ENCODE results near the gene EEIG2.
"Not testable (repeated sequence)": the region's sequence is repeated elsewhere in the genome, so short reads cannot be mapped to it uniquely, and the experiment has no call there.

The EEIG2 gene

DNA sequence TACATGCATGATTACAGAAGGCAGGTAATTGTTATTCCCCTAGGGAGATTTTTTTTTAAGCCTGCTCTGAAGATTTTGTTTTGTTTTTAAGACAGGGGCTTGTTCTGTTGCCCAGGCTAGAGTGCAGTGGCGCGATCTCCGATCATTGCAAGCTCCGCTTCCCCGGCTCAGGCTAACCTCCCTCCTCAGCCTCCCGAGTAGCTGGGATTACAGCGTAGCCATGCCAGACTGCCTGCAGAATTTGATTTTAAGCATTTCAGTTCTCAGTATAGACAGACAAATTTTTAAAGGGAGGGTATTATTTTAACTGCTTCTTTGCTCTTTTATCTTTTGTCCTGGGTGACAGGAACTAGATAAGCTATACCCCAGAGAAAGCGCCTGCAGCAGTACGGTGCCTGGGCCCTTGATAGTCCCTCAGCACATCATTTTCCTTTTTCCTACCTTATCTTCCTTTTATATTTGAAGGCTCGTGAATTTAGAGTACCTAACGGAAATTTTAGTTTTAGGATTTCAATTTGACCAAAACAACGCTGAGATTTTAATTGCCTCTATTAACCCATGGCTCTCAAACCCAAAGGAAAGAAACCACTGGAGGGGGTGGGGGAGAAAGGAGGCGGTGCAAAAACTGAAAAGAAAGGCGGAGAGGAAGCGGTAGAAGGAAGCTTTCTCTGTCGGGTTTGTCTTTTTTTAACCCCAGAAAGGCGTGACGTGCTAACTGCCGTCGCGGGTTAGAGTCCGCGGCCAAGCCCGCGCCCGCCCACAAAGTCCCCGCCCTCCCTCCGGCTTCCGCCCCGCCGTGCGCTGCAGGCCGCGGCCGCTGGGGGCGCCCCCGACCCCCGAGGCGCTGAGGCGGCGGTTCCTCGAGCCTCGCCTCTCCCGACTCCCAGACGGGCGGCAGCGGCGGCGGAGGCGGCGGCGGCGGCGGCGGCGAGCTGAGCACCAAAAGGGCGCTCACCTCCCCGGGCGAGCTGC, at the start of gene EEIG2:
EEIG2 (plus strand) TSS at position 886 of the 972 bp plus-strand sequence. CDS start 329 bp downstream, outside the sequence.
- Histone ChIP-seq H3K4me1 (peaks cover 0 to 30% (median 15%) of the 10 kb centered on the region in 4 donors), H3K9me3 (no peaks in the 10 kb centered on the region), H3K27ac (peak within 1 kb of the TSS; percentile 69 to 71), H3K36me3 (no peaks in the 10 kb centered on the region), H3K27me3 (no peaks in the 10 kb centered on the region), H3K4me3 (peak within 1 kb of the TSS; percentile 60 to 74)
- TF ChIP-seq, protein P1, sequence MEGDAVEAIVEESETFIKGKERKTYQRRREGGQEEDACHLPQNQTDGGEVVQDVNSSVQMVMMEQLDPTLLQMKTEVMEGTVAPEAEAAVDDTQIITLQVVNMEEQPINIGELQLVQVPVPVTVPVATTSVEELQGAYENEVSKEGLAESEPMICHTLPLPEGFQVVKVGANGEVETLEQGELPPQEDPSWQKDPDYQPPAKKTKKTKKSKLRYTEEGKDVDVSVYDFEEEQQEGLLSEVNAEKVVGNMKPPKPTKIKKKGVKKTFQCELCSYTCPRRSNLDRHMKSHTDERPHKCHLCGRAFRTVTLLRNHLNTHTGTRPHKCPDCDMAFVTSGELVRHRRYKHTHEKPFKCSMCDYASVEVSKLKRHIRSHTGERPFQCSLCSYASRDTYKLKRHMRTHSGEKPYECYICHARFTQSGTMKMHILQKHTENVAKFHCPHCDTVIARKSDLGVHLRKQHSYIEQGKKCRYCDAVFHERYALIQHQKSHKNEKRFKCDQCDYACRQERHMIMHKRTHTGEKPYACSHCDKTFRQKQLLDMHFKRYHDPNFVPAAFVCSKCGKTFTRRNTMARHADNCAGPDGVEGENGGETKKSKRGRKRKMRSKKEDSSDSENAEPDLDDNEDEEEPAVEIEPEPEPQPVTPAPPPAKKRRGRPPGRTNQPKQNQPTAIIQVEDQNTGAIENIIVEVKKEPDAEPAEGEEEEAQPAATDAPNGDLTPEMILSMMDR (IDR thresholded peaks at IDR 0.05): peak; percentile 75 to 90
- DNase-seq: peak; percentile 74 to 92
- intact Hi-C loops (cut with DNase I; ENCODE audit: low total_unique reads): no loop called here

DNA sequence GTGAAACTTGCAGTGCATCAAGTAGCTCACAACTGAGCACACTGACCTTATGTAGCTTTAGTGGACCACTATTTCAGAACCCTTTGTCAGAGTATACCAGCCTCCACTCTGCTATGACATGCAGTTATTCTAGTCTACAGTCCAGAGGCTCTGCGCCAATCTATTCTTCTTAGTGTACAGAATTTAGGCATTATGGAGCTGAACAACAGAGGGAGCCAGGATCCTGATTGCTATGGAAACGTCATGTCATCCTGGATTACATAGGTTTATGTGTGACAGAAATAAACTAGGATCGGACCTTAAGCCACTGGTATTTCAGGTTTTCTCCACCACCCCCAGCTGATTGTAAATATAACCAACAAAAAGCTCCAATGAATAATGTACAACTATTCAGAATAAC, 48.1 kb upstream of the EEIG2 start:
- intact Hi-C loops (cut with DNase I; ENCODE audit: low total_unique reads): loop anchor here (2.0 kb wide), 1 partner anchor 127 kb away; no protein-coding TSS in a partner anchor
- DNase-seq: no peak
- no peak overlapping the region for H3K27ac ChIP-seq
- H3K4me3 ChIP-seq: no peak overlapping the region
- TF ChIP-seq, protein P1 (IDR thresholded peaks at IDR 0.05): no peak
- H3K9me3 ChIP-seq: no peaks in the 10 kb centered on the region
- H3K36me3 ChIP-seq: no peaks in the 10 kb centered on the region
- no peaks in the 10 kb centered on the region for H3K27me3 ChIP-seq
- no peaks in the 10 kb centered on the region for H3K4me1 ChIP-seq

GRCh38 chr1:108512239-108513043, 47.5 kb upstream of the EEIG2 start:
- Histone ChIP-seq H3K27ac (no peak overlapping the region), H3K36me3 (no peaks in the 10 kb centered on the region), H3K4me3 (no peak overlapping the region), H3K27me3 (no peaks in the 10 kb centered on the region), H3K9me3 (no peaks in the 10 kb centered on the region), H3K4me1 (no peaks in the 10 kb centered on the region)
- intact Hi-C loops (cut with DNase I; ENCODE audit: low total_unique reads): no loop called here
- DNase-seq: no peak
- TF ChIP-seq, protein P1 (IDR thresholded peaks at IDR 0.05): peak; percentile 83 to 86

- no peaks in the 10 kb centered on the region for H3K36me3 ChIP-seq
- DNase-seq: no peak
- TF ChIP-seq, protein P1 (IDR thresholded peaks at IDR 0.05): no peak
- no peaks in the 10 kb centered on the region for H3K27me3 ChIP-seq
- intact Hi-C loops (cut with DNase I; ENCODE audit: low total_unique reads): no loop called here
- no peak overlapping the region for H3K4me3 ChIP-seq
- H3K4me1 ChIP-seq: no peaks in the 10 kb centered on the region
- H3K9me3 ChIP-seq: no peaks in the 10 kb centered on the region
- H3K27ac ChIP-seq: no peak overlapping the region
Observed at GRCh38 chr1:108513044-108513415, 46.9 kb upstream of the EEIG2 start.

DNA sequence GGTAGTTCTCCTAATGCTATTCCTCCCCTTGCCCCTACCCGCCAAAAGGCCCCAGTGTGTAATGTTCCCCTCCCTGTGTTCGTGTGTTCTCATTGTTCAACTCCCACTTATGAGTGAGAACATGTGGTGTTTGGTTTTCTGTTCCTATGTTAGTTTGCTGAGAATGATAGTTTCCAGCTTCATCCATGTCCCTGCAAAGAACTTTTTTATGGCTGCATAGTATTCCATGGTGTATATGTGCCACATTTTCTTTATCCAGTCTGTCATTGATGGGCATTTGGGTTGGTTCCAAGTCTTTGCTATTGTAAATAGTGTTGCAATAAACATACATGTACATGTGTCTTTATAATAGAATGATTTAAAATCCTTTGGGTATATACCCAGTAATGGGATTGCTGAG, 46.0 kb upstream of the EEIG2 start:
- H3K36me3 ChIP-seq; H3K9me3 ChIP-seq; H3K4me1 ChIP-seq; H3K4me3 ChIP-seq; H3K27ac ChIP-seq; H3K27me3 ChIP-seq; intact Hi-C loops (cut with DNase I; ENCODE audit: low total_unique reads); DNase-seq: not testable (repeated sequence)

- DNase-seq; H3K36me3 ChIP-seq; intact Hi-C loops (cut with DNase I; ENCODE audit: low total_unique reads); H3K4me1 ChIP-seq; H3K27me3 ChIP-seq; H3K27ac ChIP-seq; H3K4me3 ChIP-seq; H3K9me3 ChIP-seq: not testable (repeated sequence)
Observed at GRCh38 chr1:108517301-108517897, 42.5 kb upstream of the EEIG2 start.
